GM12891 (cell line): ENCODE results near the gene MBLAC2.

Source experiments
- DNase-seq: peaks from one replicate; pipeline ENCODE4 v3.0.0; 2011; ENCODE audit warnings: low spot score; ENCODE audit not compliant: insufficient read length
- FAIRE-seq: peaks from 2 replicates; lab custom pipeline; 2011; peaks lifted over from hg19 to GRCh38; lab: Jason Lieb, UNC
- PAX5 ChIP-seq: IDR thresholded peaks from 2 replicates; pipeline ENCODE4 v1.6.1; 2011; ENCODE audit warnings: low read length, moderate library complexity, mild to moderate bottlenecking; ENCODE audit not compliant: insufficient read depth, severe bottlenecking
- POLR2A ChIP-seq: IDR thresholded peaks from 2 replicates; pipeline ENCODE4 v1.6.1; 2011; ENCODE audit warnings: low read depth, low read length, control low read depth
- POLR2AphosphoS5 ChIP-seq: IDR thresholded peaks from 2 replicates; pipeline ENCODE4 v1.6.1; 2011; ENCODE audit warnings: low read depth, low read length, control low read depth
- POU2F2 ChIP-seq: IDR thresholded peaks from 2 replicates; pipeline ENCODE4 v1.6.1; 2011; ENCODE audit warnings: low read depth, mild to moderate bottlenecking, control low read depth, low read length, moderate library complexity
- SPI1 ChIP-seq: IDR thresholded peaks from 2 replicates; pipeline ENCODE4 v1.6.1; 2011; ENCODE audit warnings: low read depth, low read length, control low read depth
- TAF1 ChIP-seq: IDR thresholded peaks from 2 replicates; pipeline ENCODE4 v1.6.1; 2011; ENCODE audit warnings: low read depth, low read length, control low read depth

Gene MBLAC2

DNA sequence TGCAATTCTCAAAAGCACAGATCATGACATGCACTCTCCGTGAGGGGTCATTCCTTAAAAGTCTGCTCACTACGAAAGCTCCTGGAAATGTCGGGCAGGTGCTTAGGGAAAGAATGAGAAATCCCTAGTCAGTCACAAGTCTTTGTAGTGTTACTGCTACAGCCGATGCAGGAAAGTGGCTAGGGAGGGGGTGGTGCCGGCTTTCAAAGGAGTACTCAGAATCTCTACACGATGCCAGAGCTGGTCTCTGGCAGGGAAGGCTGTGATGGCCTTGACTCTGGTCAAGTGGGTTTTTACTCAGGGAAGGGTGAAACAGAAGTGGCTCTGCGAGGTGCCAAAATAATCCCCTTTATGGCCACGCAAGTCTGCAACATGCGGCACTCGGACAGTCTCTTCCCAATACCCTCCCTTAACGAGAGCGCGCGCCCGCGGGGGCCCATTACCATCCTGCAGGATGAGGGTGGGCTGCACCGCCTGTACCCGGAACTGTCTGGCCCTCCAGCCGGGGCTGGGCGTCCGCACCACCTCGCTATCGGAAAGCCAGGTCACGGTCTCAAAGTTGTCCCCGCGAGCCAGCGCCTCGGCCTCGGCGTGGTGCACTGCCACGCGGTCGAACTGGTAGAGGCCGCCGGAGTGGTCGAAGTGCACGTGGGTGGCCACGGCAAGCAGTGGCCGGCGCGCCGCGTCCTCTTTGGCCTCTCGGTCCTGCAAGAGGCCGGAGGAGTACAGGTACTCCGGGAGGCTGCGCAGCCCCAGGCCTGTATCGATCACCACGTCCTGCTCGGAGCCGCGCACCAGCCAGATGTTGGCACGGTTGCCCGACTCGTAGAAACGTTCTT lies 956 bp downstream of the MBLAC2 start:
- FAIRE-seq, result peak; percentile 20
- TF ChIP-seq TAF1, result peak; percentile 30; the same call in 1 of the 2 replicates
- TF ChIP-seq POLR2AphosphoS5, result no peak
- DNase-seq, result no peak

DNA sequence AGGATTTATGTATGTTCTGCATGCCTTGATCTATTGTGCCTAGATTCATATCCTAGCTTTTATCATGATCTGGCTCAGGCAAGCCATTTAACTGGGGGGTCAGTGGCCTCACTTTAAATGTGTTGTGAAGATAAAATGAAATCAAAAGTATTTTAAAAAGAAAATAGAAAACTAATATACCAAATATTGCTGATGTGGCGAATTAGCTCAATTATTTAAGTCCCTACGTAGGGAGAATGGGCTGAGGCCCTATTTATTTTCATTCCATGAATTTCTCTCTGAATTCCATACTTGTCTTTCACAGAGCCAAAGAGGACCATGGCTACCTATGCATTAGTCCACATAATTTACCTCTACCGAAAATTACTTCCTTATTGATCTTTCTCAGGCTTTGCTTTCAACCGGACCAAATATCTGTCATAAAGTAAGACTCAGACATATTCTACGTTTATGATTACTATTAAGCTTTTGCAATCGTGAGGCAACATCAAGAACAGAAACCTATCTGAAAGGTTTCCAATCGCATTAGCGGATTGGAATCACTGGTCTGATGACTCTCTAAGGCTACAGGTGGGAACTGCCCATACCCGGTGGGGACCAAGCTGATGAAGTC lies 1.7 kb downstream of the MBLAC2 start:
- FAIRE-seq (peak; percentile 16), DNase-seq (no peak)
- TF ChIP-seq SPI1 (no peak), POLR2AphosphoS5 (no peak)

DNA sequence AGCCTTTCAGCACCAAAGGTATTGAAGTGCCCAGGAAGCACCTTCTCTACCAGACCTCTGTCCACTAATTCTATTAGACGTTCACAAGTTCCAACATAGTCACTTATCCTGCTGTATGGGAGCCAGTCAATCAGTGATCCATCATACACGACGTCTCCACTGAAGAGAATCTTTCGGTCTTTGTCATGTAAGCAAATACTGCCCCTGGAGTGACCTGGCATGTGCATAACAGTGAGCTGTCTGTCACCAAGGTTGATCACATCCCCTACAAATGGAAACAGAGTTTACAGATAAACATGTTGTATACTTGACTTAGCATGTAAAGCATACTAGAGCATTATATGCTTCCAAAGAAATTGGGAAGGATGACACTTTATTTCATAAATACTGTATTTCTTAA lies 13.3 kb downstream of the MBLAC2 start:
- DNase-seq, result no peak
- TF ChIP-seq POU2F2, result no peak
- no peak for TF ChIP-seq POLR2A
- TF ChIP-seq SPI1, result no peak
- no peak for TF ChIP-seq POLR2AphosphoS5
- TF ChIP-seq PAX5, result no peak
- FAIRE-seq, result peak; percentile 23

DNA sequence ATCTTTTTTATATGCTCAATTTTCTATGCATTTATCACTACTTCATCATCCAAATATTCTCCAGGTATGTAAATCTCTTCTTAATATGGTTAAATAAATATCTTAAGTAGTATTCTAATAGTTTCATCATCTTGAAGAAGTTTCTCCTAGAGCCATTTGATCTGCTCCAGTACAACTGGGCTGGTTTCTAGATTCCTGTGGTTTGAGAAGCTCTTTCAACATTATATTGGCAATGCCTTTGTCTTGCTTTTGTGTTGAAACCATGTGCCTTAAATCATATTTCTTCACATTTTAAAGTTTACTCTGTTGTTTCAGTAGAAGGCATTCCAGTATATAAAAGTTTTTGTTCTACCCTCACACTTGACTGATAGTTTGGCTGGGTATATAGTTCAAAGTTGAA lies 27.6 kb downstream of the MBLAC2 start:
- DNase-seq, result no peak
- TF ChIP-seq SPI1 (no peak), PAX5 (no peak), POU2F2 (no peak), POLR2AphosphoS5 (no peak), TAF1 (no peak), POLR2A (no peak)
- FAIRE-seq, result no peak

DNA sequence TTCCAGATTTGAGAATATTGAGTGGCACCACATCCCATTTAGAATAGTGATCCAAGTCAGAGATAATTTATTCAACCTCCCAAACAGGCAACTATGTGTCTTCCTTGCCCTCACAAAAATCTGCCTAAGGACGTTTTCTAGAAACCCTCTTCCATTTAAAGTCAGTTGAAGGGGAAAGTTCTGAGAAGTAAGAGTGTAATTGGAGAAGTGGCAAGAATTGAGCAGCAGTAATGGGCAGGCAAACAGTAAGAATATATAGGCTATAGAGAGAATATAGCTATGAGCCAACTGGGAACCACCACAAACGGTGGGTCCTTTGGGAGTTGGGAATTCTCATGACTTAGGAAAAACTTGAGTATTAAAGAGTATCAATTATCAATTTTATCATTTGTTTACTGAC lies 33.9 kb downstream of the MBLAC2 start:
- TF ChIP-seq PAX5 (no peak), SPI1 (no peak), POLR2A (no peak), POU2F2 (no peak), POLR2AphosphoS5 (no peak), TAF1 (no peak)
- FAIRE-seq, result no peak
- DNase-seq, result no peak

DNA sequence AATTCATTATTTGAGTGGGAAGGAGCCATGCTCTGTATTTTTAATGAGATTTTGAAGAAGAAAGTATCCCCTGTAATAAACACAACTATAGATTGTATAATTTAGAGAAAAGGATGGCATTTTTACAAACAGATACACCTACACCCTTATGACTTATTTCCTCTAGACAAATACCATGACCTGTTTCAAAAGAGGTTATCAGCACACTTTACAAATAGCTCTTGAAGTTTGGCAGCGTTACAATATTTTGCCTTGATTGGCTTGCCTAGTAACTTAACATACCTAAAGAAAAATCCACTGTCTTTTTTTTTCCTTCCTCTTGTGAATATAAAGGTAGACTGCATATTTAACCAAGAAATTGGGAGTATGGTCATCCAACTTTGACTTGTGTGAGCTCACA lies 36.5 kb downstream of the MBLAC2 start:
- TF ChIP-seq POLR2AphosphoS5 (no peak), PAX5 (no peak)
- FAIRE-seq, result no peak
- DNase-seq, result no peak

DNA sequence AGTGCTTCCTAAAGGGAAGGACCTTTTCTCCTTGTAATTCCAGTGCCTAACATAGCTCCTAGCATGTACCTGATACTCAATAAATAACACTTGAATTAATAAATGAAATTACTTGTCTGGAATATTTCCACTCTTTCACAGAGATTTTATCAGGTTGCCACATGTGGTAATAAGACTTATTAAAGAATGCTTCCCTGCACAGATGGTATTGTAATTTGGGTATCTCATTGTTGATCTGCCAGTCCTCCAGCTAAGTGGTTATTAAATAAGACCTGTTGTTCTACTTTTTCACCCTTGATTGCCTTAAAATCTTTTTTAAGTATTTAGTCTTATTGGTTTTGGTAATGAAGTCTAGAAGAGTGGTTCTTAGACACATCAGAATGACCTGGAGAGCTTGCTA lies 36.9 kb downstream of the MBLAC2 start:
- no peak for DNase-seq
- no peak for TF ChIP-seq POU2F2
- no peak for TF ChIP-seq TAF1
- TF ChIP-seq POLR2AphosphoS5, result no peak
- TF ChIP-seq POLR2A, result no peak
- no peak for TF ChIP-seq SPI1
- no peak for TF ChIP-seq PAX5

DNA sequence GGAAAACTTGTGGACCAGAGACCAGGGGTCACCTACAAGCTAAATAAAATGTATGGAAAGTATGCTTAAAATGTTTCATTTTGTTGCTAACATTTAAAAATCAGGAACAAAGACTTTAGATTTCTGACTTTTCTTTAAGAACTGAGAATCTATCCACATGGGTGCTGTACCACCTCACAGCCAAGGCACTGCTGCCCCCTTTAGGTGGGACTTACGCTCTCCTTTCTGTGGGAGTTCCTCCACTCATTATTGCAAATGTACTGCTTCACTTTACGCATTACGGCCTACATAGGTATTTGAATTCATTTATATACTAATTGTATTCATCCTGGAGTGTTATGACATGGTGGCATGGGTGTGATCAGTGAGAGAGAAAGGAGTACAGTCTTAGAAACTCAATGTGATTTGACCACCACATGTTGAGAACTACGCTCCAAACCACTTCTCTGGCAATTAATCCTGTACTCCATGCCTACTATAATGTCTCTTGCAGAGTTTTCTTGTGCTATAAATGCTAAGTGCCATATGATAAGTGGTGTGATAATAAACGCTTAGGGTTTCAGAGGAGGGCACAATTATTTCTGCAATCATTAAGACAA lies 40.4 kb downstream of the MBLAC2 start:
- FAIRE-seq (no peak), DNase-seq (no peak)
- TF ChIP-seq TAF1 (no peak), POU2F2 (no peak), POLR2A (no peak), POLR2AphosphoS5 (no peak), PAX5 (no peak), SPI1 (no peak)

More for the DNA sequence above, 36.9 kb downstream of the MBLAC2 start:
- FAIRE-seq, result no peak

DNA sequence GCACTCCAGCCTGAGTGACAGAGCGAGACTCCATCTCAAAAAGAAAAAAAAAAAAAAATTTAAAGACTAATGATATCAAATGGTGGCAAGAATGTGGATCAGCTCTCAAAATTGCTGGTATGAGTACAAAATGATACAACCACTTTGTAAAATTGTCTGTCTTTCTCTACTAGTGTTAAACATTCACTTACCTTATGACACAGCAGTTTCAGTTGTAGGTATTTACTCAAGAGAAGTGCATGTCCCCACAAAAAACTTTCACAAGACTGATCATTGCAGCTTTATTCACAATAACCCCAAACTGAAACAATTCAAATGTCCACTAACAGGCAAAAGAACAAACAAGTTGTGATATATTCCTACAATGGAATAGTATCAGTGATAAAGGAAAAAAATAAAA lies 50.3 kb downstream of the MBLAC2 start:
- DNase-seq, result no peak
- no peak for TF ChIP-seq PAX5
- no peak for TF ChIP-seq TAF1
- TF ChIP-seq POLR2A, result no peak
- no peak for TF ChIP-seq POU2F2
- no peak for TF ChIP-seq SPI1
- no peak for TF ChIP-seq POLR2AphosphoS5
- no peak for FAIRE-seq

DNA sequence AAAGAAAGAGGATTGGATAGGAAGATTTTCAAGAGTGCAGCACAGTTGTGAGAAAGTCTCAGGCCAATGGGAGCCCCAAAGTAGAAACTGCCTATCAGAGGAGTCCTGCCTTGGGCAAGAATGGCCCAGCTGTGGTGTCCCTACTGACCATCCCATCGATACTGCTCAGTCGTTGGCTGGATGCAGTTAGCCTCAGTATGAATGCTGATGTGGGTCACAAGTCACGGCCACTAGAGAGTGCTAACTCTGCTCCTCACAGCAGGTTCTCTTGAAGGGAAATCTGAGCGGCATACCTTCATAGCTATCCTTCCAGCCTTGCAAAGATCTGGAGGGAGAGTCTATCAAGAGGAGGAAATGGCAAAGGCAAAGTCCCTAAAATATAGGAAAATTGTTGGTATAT lies 53.4 kb downstream of the MBLAC2 start:
- peak; percentile 23 for FAIRE-seq
- DNase-seq, result no peak
- TF ChIP-seq POU2F2, result no peak
- no peak for TF ChIP-seq TAF1

DNA sequence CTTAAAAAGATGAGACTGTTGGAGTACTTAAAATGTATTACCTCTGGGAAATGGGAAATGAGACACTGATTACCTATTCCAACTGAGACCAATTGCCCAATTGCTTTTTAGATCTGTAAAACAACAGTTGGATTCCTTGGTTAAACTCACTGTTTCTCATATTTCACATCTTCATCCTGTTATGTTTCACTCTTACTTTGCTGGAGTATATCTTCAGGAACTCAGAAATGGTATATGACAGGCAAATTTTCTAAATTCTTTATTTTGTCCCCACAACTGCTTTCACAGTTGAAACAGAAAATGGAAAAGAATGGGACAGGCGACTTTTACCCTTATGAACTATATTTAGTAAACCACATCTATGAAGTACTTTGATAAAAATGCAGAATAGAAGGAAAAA lies 56.4 kb downstream of the MBLAC2 start:
- DNase-seq, result no peak
- no peak for FAIRE-seq
- TF ChIP-seq SPI1 (no peak), POU2F2 (no peak), PAX5 (no peak), TAF1 (no peak), POLR2A (no peak), POLR2AphosphoS5 (no peak)
